B cell (primary cell): ENCODE measurements around the gene RFPL4A. TPM values are rescaled to one million over a fixed set of nuclear protein-coding genes. Genes with fewer than 3 reads are reported as not detected.
"Not testable (repeated sequence)": the region's sequence is repeated elsewhere in the genome, so short reads cannot be mapped to it uniquely, and the experiment has no call there.

Source experiments
- ATAC-seq: fragments of 200-7000 bp; cut with Tn5 transposase; one replicate; pipeline ENCODE4 v1.10.0; 2021; ENCODE audit warnings: low read depth, mild to moderate bottlenecking, moderate number of reproducible peaks, moderate library complexity
- CTCF ChIA-PET: fragments of 350-600 bp; sonication (Branson Sonifier 250); formaldehyde crosslinking; loops from one replicate; lab custom pipeline; 2021; ENCODE audit warnings: antibody characterized with exemption, inconsistent platforms; lab: Charles Lee
- POLR2A ChIA-PET: fragments of 350-600 bp; sonication (Branson Sonifier 250); formaldehyde crosslinking; loops from one replicate; lab custom pipeline; 2021; ENCODE audit warnings: antibody characterized with exemption; lab: Charles Lee
- DNase-seq: peaks from one replicate; pipeline ENCODE4 v3.0.0; 2013
- H2AFZ ChIP-seq: 2 replicates; pipeline ENCODE4 v1.6.1; 2012; ENCODE audit warnings: mild to moderate bottlenecking, low read depth, low read length; ENCODE audit not compliant: insufficient read depth, poor library complexity, severe bottlenecking
- H3K27ac ChIP-seq, 2 donors: 1 replicate in 1 of 2; 2 replicates in 1 of 2; pipeline ENCODE4 v1.5.1; 2012 to 2013; ENCODE audit warnings: low read length in 2 of 2, mild to moderate bottlenecking in 2 of 2, moderate library complexity in 1 of 2
- H3K27me3 ChIP-seq, 4 experiments: fragments of 200-600 bp in 1 of 4; sonication (generic) in 1 of 4; replicated peaks in 1 of 4; 1 replicate in 2 of 4; 2 replicates in 2 of 4; pipeline versions ENCODE4 v1.6.1 to v1.7.0; 2013 to 2016; ENCODE audit warnings: low read length in 3 of 4, mild to moderate bottlenecking in 2 of 4, mixed read lengths in 1 of 4, moderate library complexity in 1 of 4; ENCODE audit not compliant: insufficient read depth in 4 of 4, control insufficient read depth in 3 of 4; ENCODE audit errors: control extremely low read depth in 1 of 4
- H3K36me3 ChIP-seq, 2 experiments: replicated peaks in 1 of 2; 1 replicate in 1 of 2; 2 replicates in 1 of 2; pipeline versions ENCODE4 v1.6.1 to v1.7.1; 2013; ENCODE audit warnings: low read length in 1 of 2; ENCODE audit not compliant: insufficient read depth in 2 of 2, control insufficient read depth in 1 of 2; ENCODE audit errors: control extremely low read depth in 1 of 2, extremely low read depth in 1 of 2
- H3K4me1 ChIP-seq, 2 donors: fragments of 200-600 bp in 1 of 2; sonication (generic) in 1 of 2; 1 replicate in 1 of 2; 2 replicates in 1 of 2; pipeline versions ENCODE4 v1.5.1 to v1.6.1; 2013 to 2017; ENCODE audit warnings: low read length in 2 of 2; ENCODE audit not compliant: control insufficient read depth in 2 of 2, insufficient read depth in 2 of 2
- H3K4me2 ChIP-seq: replicated peaks from 2 replicates; pipeline ENCODE3; 2012; ENCODE audit warnings: mild to moderate bottlenecking, low read depth, low read length; ENCODE audit not compliant: poor library complexity, severe bottlenecking
- H3K4me3 ChIP-seq, 5 experiments: fragments of 200-600 bp in 1 of 5; sonication (generic) in 1 of 5; 1 replicate in 3 of 5; 2 replicates in 2 of 5; pipeline versions ENCODE4 v1.5.1 to v1.7.0; 2011 to 2016; ENCODE audit warnings: low read length in 4 of 5, mild to moderate bottlenecking in 4 of 5, low read depth in 2 of 5, control low read depth in 1 of 5, moderate library complexity in 1 of 5; ENCODE audit not compliant: insufficient read depth in 1 of 5; ENCODE audit errors: control extremely low read depth in 1 of 5, extremely low read depth in 1 of 5
- H3K79me2 ChIP-seq: fragments of 200-600 bp; sonication (generic); one replicate; pipeline ENCODE4 v1.6.0; 2016; ENCODE audit warnings: low read length; ENCODE audit not compliant: control insufficient read depth, insufficient read depth
- H3K9ac ChIP-seq: fragments of 200-600 bp; sonication (generic); 2 replicates; pipeline ENCODE4 v1.6.1; 2017; ENCODE audit warnings: mild to moderate bottlenecking, low read length, moderate library complexity
- H3K9me3 ChIP-seq, 3 donors: one replicate each; pipeline versions ENCODE4 v1.6.1 to v1.7.1; 2013; ENCODE audit warnings: low read length in 2 of 3; ENCODE audit not compliant: control insufficient read depth in 2 of 3, insufficient read depth in 1 of 3; ENCODE audit errors: control extremely low read depth in 1 of 3
- H4K20me1 ChIP-seq: 2 replicates; pipeline ENCODE4 v1.6.0; 2012; ENCODE audit warnings: mild to moderate bottlenecking, low read length; ENCODE audit not compliant: insufficient read depth, control insufficient read depth, poor library complexity, severe bottlenecking
- H3K27ac Mint-ChIP-seq: one replicate; pipeline ENCODE4 v1.8.0; 2021; ENCODE audit warnings: mixed read lengths
- H3K27me3 Mint-ChIP-seq: one replicate; pipeline ENCODE4 v1.8.0; 2021; ENCODE audit warnings: mixed read lengths
- H3K4me1 Mint-ChIP-seq: one replicate; pipeline ENCODE4 v1.8.0; 2021; ENCODE audit warnings: mixed read lengths
- H3K4me3 Mint-ChIP-seq: one replicate; pipeline ENCODE4 v1.8.0; 2021; ENCODE audit warnings: mixed read lengths
- H3K9me3 Mint-ChIP-seq: one replicate; pipeline ENCODE4 v1.8.0; 2022; ENCODE audit warnings: mixed read lengths; ENCODE audit not compliant: insufficient read depth
- EZH2 ChIP-seq: IDR thresholded peaks from 2 replicates; pipeline ENCODE4 v1.6.1; 2012; ENCODE audit warnings: borderline replicate concordance, low read depth, mild to moderate bottlenecking, moderate library complexity, low read length; ENCODE audit not compliant: insufficient read depth, poor library complexity, severe bottlenecking
- WGBS: methylation state at CpG from one replicate; pipeline ENCODE4 v1.1.5; 2013; ENCODE audit warnings: missing lambda C conversion rate; ENCODE audit not compliant: insufficient coverage; 5-methylcytosine and 5-hydroxymethylcytosine counted together
- intact Hi-C: fragments of 100-400 bp; cut with micrococcal nuclease; formaldehyde crosslinking; loops from one replicate; pipeline ENCODE4 v1.10.0; 2022
- polyA plus RNA-seq: library from polyadenylated mRNA; depleted of rRNA; stranded (reverse); fragments of >200 nt; gene quantifications from 2 replicates; pipeline ENCODE4 v1.2.3, GENCODE V29; 2012
- total RNA-seq, 2 donors: library from RNA; stranded (reverse); fragments of 120-200 nt in 1 of 2; gene quantifications; 1 replicate in 1 of 2; 2 replicates in 1 of 2; pipeline versions ENCODE4 v1.2.3 to v1.2.4, GENCODE V29; 2013 to 2022
- TF ChIP-seq, protein P1 (sequence below): fragments of 200-600 bp; IDR thresholded peaks from one replicate; pipeline ENCODE4 v1.8.0; 2022; ENCODE audit warnings: antibody characterized with exemption, mild to moderate bottlenecking

Gene RFPL4A
- total and polyA plus RNA-seq, 2 donors (not counting 1 experiment from before 2014, with no cell fraction given): not detected

- Histone ChIP-seq H3K79me2 (no peaks in the 10 kb centered on the region), H3K4me3 (no peak overlapping the region), H3K27me3 (no peaks in the 10 kb centered on the region), H4K20me1 (no peaks in the 10 kb centered on the region), H3K27ac (no peak overlapping the region), H3K9ac (no peak overlapping the region), H3K4me2 (no peak overlapping the region), H3K9me3 (peaks cover 0 to 4% (median 3%) of the 10 kb centered on the region in 3 donors), H3K36me3 (no peaks in the 10 kb centered on the region), H3K4me1 (no peaks in the 10 kb centered on the region), H2AFZ (no peak overlapping the region)
- Mint-ChIP-seq H3K9me3 (no peaks in the 10 kb centered on the region), H3K27me3 (peaks cover 17% of the 10 kb centered on the region), H3K27ac (no peak overlapping the region), H3K4me1 (no peaks in the 10 kb centered on the region), H3K4me3 (no peak overlapping the region)
- DNase-seq (no peak), ATAC-seq (no peak)
- intact Hi-C loops: no loop called here
- CTCF ChIA-PET: no interaction called here
- TF ChIP-seq, protein P1, sequence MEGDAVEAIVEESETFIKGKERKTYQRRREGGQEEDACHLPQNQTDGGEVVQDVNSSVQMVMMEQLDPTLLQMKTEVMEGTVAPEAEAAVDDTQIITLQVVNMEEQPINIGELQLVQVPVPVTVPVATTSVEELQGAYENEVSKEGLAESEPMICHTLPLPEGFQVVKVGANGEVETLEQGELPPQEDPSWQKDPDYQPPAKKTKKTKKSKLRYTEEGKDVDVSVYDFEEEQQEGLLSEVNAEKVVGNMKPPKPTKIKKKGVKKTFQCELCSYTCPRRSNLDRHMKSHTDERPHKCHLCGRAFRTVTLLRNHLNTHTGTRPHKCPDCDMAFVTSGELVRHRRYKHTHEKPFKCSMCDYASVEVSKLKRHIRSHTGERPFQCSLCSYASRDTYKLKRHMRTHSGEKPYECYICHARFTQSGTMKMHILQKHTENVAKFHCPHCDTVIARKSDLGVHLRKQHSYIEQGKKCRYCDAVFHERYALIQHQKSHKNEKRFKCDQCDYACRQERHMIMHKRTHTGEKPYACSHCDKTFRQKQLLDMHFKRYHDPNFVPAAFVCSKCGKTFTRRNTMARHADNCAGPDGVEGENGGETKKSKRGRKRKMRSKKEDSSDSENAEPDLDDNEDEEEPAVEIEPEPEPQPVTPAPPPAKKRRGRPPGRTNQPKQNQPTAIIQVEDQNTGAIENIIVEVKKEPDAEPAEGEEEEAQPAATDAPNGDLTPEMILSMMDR: no peak
- no peak for TF ChIP-seq EZH2
- POLR2A ChIA-PET: no interaction called here
- 89% methylated on average over 1 of the region's 3 CpGs for WGBS
Measured at GRCh38 chr19:55753401-55753800, 5.5 kb upstream of the RFPL4A start.

- H4K20me1 ChIP-seq, CTCF ChIA-PET, intact Hi-C loops, ATAC-seq, H3K4me3 Mint-ChIP-seq, H3K4me3 ChIP-seq, H3K9ac ChIP-seq, H3K4me1 ChIP-seq, H3K9me3 ChIP-seq, H3K4me2 ChIP-seq, H3K36me3 ChIP-seq, H3K27ac ChIP-seq, H3K79me2 ChIP-seq, H3K9me3 Mint-ChIP-seq, H3K27me3 ChIP-seq, POLR2A ChIA-PET, DNase-seq, H3K4me1 Mint-ChIP-seq, H3K27ac Mint-ChIP-seq, H2AFZ ChIP-seq: not testable (repeated sequence)
- peaks cover 23% of the 10 kb centered on the region for H3K27me3 Mint-ChIP-seq
- whole genome bisulfite sequencing: 77% methylated on average over 4 of the region's 4 CpGs
Measured at GRCh38 chr19:55756808-55757207, 2.1 kb upstream of the RFPL4A start.
